Upper lobe of left lung (tissue), 6 donors: ENCODE measurements around the gene C12orf57. TPM values are rescaled to one million over a fixed set of nuclear protein-coding genes. Genes with fewer than 3 reads are reported as not detected.

ENCODE experiments used
- ATAC-seq, 2 donors: fragments of 200-7000 bp; cut with Tn5 transposase; one replicate each; pipeline ENCODE4 v1.9.1; 2022; ENCODE audit warnings: mild to moderate bottlenecking in 2 of 2, moderate library complexity in 2 of 2; ENCODE audit not compliant: low FRiP score in 2 of 2
- DNase-seq, 2 donors: peaks; one replicate each; pipeline ENCODE4 v3.0.0-alpha.2; 2019 to 2020
- H3K27ac ChIP-seq, 4 donors: fragments of 200-600 bp; sonication (generic); one replicate each; pipeline ENCODE4 v1.5.1; 2016 to 2019
- H3K27me3 ChIP-seq, 4 donors: fragments of 200-600 bp; sonication (generic); one replicate each; pipeline ENCODE4 v1.5.1; 2017 to 2019
- H3K36me3 ChIP-seq, 4 donors: fragments of 200-600 bp; sonication (generic); one replicate each; pipeline ENCODE4 v1.5.1; 2016 to 2019
- H3K4me1 ChIP-seq, 4 donors: fragments of 200-600 bp; sonication (generic); one replicate each; pipeline ENCODE4 v1.5.1; 2018 to 2019
- H3K4me3 ChIP-seq, 4 donors: fragments of 200-600 bp; sonication (generic); one replicate each; pipeline ENCODE4 v1.5.1; 2017 to 2019; ENCODE audit warnings: mild to moderate bottlenecking in 2 of 4, moderate library complexity in 1 of 4
- H3K9me3 ChIP-seq, 4 donors: fragments of 200-600 bp; sonication (generic); one replicate each; pipeline ENCODE4 v1.5.1; 2018 to 2019
- CTCF ChIP-seq, 6 experiments: fragments of 450-650 bp in 4 of 6; fragments of 200-600 bp in 2 of 6; sonication (generic) in 2 of 6; IDR thresholded peaks; one replicate each; pipeline ENCODE4 v1.5.1; 2016 to 2019; ENCODE audit warnings: antibody characterized with exemption in 6 of 6
- EP300 ChIP-seq, 4 donors: sonication (generic); formaldehyde crosslinking; IDR thresholded peaks; one replicate each; pipeline ENCODE4 v1.5.1; 2017; ENCODE audit warnings: antibody characterized with exemption in 4 of 4, control low read depth in 2 of 4
- POLR2A ChIP-seq, 4 donors: fragments of 450-650 bp; IDR thresholded peaks; one replicate each; pipeline ENCODE4 v1.5.1; 2016 to 2017; ENCODE audit warnings: antibody characterized with exemption in 4 of 4, mild to moderate bottlenecking in 2 of 4
- POLR2AphosphoS5 ChIP-seq, 2 donors: sonication (generic); formaldehyde crosslinking; IDR thresholded peaks; one replicate each; pipeline ENCODE4 v1.5.1; 2017; ENCODE audit warnings: antibody characterized with exemption in 2 of 2
- WGBS, 2 donors: methylation state at CpG; one replicate each; pipeline ENCODE4 v1.1.5; 2017 to 2018; 5-methylcytosine and 5-hydroxymethylcytosine counted together
- total RNA-seq, 6 donors: library from RNA; depleted of rRNA in 4 of 6; stranded (reverse); fragments of >200 nt in 4 of 6; gene quantifications; one replicate each; pipeline versions ENCODE4 v1.1.0 to v1.2.1, GENCODE V29; 2016 to 2021
- donor health status: DM: no; HTN: no; CAD: no; lungs with moderate emphysema.
- donor health status: DM: no; HTN: yes; CAD: no; lungs with severe emphysema.

C12orf57 gene
- total RNA-seq, 6 donors from 2014 or later, result 83.8 to 291 (median 179) TPM

- WGBS, 2 donors, result 78 to 90% methylated on average over 3 of the region's 3 CpGs
- TF ChIP-seq EP300 (IDR thresholded peaks at IDR 0.05) (no peak), CTCF (IDR thresholded peaks at IDR 0.05) (no peak), POLR2A (IDR thresholded peaks at IDR 0.05) (no peak), POLR2AphosphoS5 (IDR thresholded peaks at IDR 0.05) (no peak)
- peak overlapping the region in 2 of 4 donors; percentile 94 to 96 for H3K27ac ChIP-seq
- no peaks in the 10 kb centered on the region for H3K9me3 ChIP-seq
- no peaks in the 10 kb centered on the region for H3K27me3 ChIP-seq
- peaks cover 44 to 63% (median 58%) of the 10 kb centered on the region in 4 donors for H3K4me1 ChIP-seq
- no peak for DNase-seq
- no peak for ATAC-seq
- H3K36me3 ChIP-seq, result peaks cover 9 to 61% (median 33%) of the 10 kb centered on the region in 4 donors
- H3K4me3 ChIP-seq, result no peak overlapping the region
Observed at GRCh38 chr12:6936194-6936635, 7.6 kb upstream of the C12orf57 start.

GRCh38 chr12:6936636-6937480 is 7.0 kb upstream of the C12orf57 start:
- peak overlapping the region; percentile 53 to 76 (median 67) for H3K4me3 ChIP-seq

GRCh38 chr12:6937481-6938352 is 6.1 kb upstream of the C12orf57 start:
- peak overlapping the region; percentile 82 to 96 (median 93) for H3K27ac ChIP-seq
- peak; percentile 97 for ATAC-seq
- peak; percentile 96 to 99 (median 97) for TF ChIP-seq CTCF (IDR thresholded peaks at IDR 0.05)
- peak; percentile 13 to 90 (median 62) for TF ChIP-seq POLR2A (IDR thresholded peaks at IDR 0.05)
- peak; percentile 97 for TF ChIP-seq POLR2AphosphoS5 (IDR thresholded peaks at IDR 0.05)
- TF ChIP-seq EP300 (IDR thresholded peaks at IDR 0.05), result peak in 1 of 4 donors; percentile 60
- peak overlapping the region; percentile 53 to 76 (median 67) for H3K4me3 ChIP-seq
- no peaks in the 10 kb centered on the region for H3K9me3 ChIP-seq
- peaks cover 9 to 68% (median 40%) of the 10 kb centered on the region in 4 donors for H3K36me3 ChIP-seq
- DNase-seq, result peak; percentile 94 to 96
- H3K27me3 ChIP-seq, result no peaks in the 10 kb centered on the region
- WGBS, 2 donors, result 1 to 2% methylated on average over 41 to 73 of the region's 80 CpGs
- H3K4me1 ChIP-seq, result peaks cover 48 to 57% (median 52%) of the 10 kb centered on the region in 4 donors

More at GRCh38 chr12:6936636-6937480, 7.0 kb upstream of the C12orf57 start:
- H3K9me3 ChIP-seq, result no peaks in the 10 kb centered on the region
- H3K27ac ChIP-seq, result peak overlapping the region; percentile 82 to 96 (median 93)
- DNase-seq (peak in 1 of 2 donors; percentile 33), ATAC-seq (peak in 1 of 2 donors; percentile 0)
- peaks cover 9 to 68% (median 39%) of the 10 kb centered on the region in 4 donors for H3K36me3 ChIP-seq
- TF ChIP-seq POLR2AphosphoS5 (IDR thresholded peaks at IDR 0.05) (no peak), CTCF (IDR thresholded peaks at IDR 0.05) (no peak), EP300 (IDR thresholded peaks at IDR 0.05) (no peak), POLR2A (IDR thresholded peaks at IDR 0.05) (peak in 1 of 4 donors; percentile 5)
- H3K4me1 ChIP-seq, result peaks cover 44 to 63% (median 56%) of the 10 kb centered on the region in 4 donors
- H3K27me3 ChIP-seq, result no peaks in the 10 kb centered on the region
- 32 to 41% methylated on average over 13 to 35 of the region's 36 CpGs for WGBS, 2 donors

GRCh38 chr12:6938353-6939190 is 5.2 kb upstream of the C12orf57 start:
- Histone ChIP-seq H3K4me3 (peak overlapping the region in 3 of 4 donors; percentile 53 to 76 (median 64)), H3K9me3 (no peaks in the 10 kb centered on the region), H3K27ac (peak overlapping the region; percentile 82 to 96 (median 93)), H3K36me3 (peaks cover 9 to 67% (median 40%) of the 10 kb centered on the region in 4 donors), H3K4me1 (peaks cover 46 to 58% (median 52%) of the 10 kb centered on the region in 4 donors), H3K27me3 (no peaks in the 10 kb centered on the region)
- TF ChIP-seq EP300 (IDR thresholded peaks at IDR 0.05), result no peak
- TF ChIP-seq POLR2AphosphoS5 (IDR thresholded peaks at IDR 0.05), result no peak
- TF ChIP-seq CTCF (IDR thresholded peaks at IDR 0.05), result peak in 1 of 6 experiments; percentile 9
- ATAC-seq (no peak), DNase-seq (peak in 1 of 2 donors; percentile 86)
- WGBS, 2 donors, result 80 to 83% methylated on average over 16 to 32 of the region's 32 CpGs
